GM19324 (cell line): ENCODE measurements around the gene ITPK1.
A peak's percentile ranks its signal among the peaks of the same experiment; 100 is the strongest.
"Not testable (repeated sequence)": the region's sequence is repeated elsewhere in the genome, so short reads cannot be mapped to it uniquely, and the experiment has no call there.

ENCODE experiments used
- ATAC-seq: cut with Tn5 transposase; IDR thresholded peaks from one replicate; pipeline ENCODE4 v1.9.1; 2021; ENCODE audit warnings: mild to moderate bottlenecking, moderate library complexity; ENCODE audit not compliant: unreplicated experiment, low FRiP score

The ITPK1 gene

GRCh38 chr14:93132472-93133065, 16.8 kb upstream of the ITPK1 start:
- no peak for ATAC-seq

GRCh38 chr14:93131257-93131820, 15.6 kb upstream of the ITPK1 start:
- ATAC-seq, result not testable (repeated sequence)

- ATAC-seq, result no peak
These were observed 13.2 kb upstream of the ITPK1 start for GRCh38 chr14:93128725-93129459.

GRCh38 chr14:93126111-93126510, 10.4 kb upstream of the ITPK1 start:
- ATAC-seq, result no peak

- ATAC-seq, result no peak
These were observed 7.1 kb upstream of the ITPK1 start for GRCh38 chr14:93122826-93123225.

- no peak for ATAC-seq
These were observed 5.5 kb upstream of the ITPK1 start for GRCh38 chr14:93121030-93121834.

GRCh38 chr14:93120517-93120916, 4.8 kb upstream of the ITPK1 start:
- no peak for ATAC-seq

GRCh38 chr14:93116676-93117200, 1.0 kb upstream of the ITPK1 start:
- no peak for ATAC-seq

GRCh38 chr14:93115069-93115820, 480 bp downstream of the ITPK1 start:
- ATAC-seq, result peak; percentile 83

GRCh38 chr14:93114713-93115068, 1.0 kb downstream of the ITPK1 start:
- peak; percentile 0 for ATAC-seq

- ATAC-seq, result no peak
These were observed 1.5 kb downstream of the ITPK1 start for GRCh38 chr14:93114068-93114710.

GRCh38 chr14:93113678-93114067, 2.1 kb downstream of the ITPK1 start:
- no peak for ATAC-seq

- peak; percentile 19 for ATAC-seq
These were observed 2.6 kb downstream of the ITPK1 start for GRCh38 chr14:93112891-93113677.

GRCh38 chr14:93111541-93111940, 4.2 kb downstream of the ITPK1 start:
- not testable (repeated sequence) for ATAC-seq

GRCh38 chr14:93110856-93111419, 4.8 kb downstream of the ITPK1 start:
- no peak for ATAC-seq

- no peak for ATAC-seq
These were observed 5.9 kb downstream of the ITPK1 start for GRCh38 chr14:93109572-93110481.

GRCh38 chr14:93108105-93108504, 7.6 kb downstream of the ITPK1 start:
- no peak for ATAC-seq

GRCh38 chr14:93107453-93107852, 8.3 kb downstream of the ITPK1 start:
- ATAC-seq, result no peak
